HEK293 (cell line): ENCODE data around the gene DUS1L.
A peak's percentile ranks its signal among the peaks of the same experiment; 100 is the strongest.
"Not testable (repeated sequence)": the region's sequence is repeated elsewhere in the genome, so short reads cannot be mapped to it uniquely, and the experiment has no call there.

Experiments
- CTCF ChIA-PET: fragments of 350-600 bp; formaldehyde crosslinking; extraction: SDS; loops from one replicate; lab custom pipeline; 2021; ENCODE audit warnings: antibody characterized with exemption; lab: Yijun Ruan, JAX
- POLR2A ChIA-PET: fragments of 300-600 bp; formaldehyde crosslinking; extraction: SDS; loops from one replicate; lab custom pipeline; 2020; ENCODE audit warnings: antibody characterized with exemption, inconsistent platforms; lab: Yijun Ruan, JAX
- H3K27ac ChIP-seq: fragments of 200-500 bp; sonication (Bioruptor generic); 2 replicates; pipeline ENCODE4 v1.5.1; 2014; ENCODE audit warnings: low read depth, low read length, control low read depth, inconsistent platforms; ENCODE audit errors: extremely low read depth
- H3K36me3 ChIP-seq, 2 experiments: fragments of 200-500 bp in 1 of 2; sonication (Bioruptor generic) in 1 of 2; 1 replicate in 1 of 2; 2 replicates in 1 of 2; pipeline ENCODE4 v1.5.1; 2014 to 2017; ENCODE audit warnings: inconsistent platforms in 2 of 2, low read length in 2 of 2; ENCODE audit not compliant: control insufficient read depth in 2 of 2, insufficient read depth in 1 of 2
- H3K4me1 ChIP-seq: fragments of 200-500 bp; sonication (Bioruptor generic); 2 replicates; pipeline ENCODE4 v1.5.1; 2014; ENCODE audit warnings: mild to moderate bottlenecking, low read length, inconsistent platforms; ENCODE audit not compliant: control insufficient read depth, insufficient read depth
- H3K4me3 ChIP-seq: 2 replicates; pipeline ENCODE4 v1.5.1; 2011; ENCODE audit warnings: low read depth, mild to moderate bottlenecking, control low read depth, low read length, moderate library complexity
- H3K9me3 ChIP-seq: fragments of 200-500 bp; sonication (Bioruptor generic); 2 replicates; pipeline ENCODE4 v1.5.1; 2014; ENCODE audit warnings: low read depth, low read length, inconsistent platforms; ENCODE audit not compliant: control insufficient read depth, insufficient read depth
- CTCF ChIP-seq: fragments of 450-650 bp; formaldehyde crosslinking; IDR thresholded peaks from 2 replicates; pipeline ENCODE4 v1.5.1; 2016; ENCODE audit warnings: missing biosample characterization, missing genetic modification characterization
- FEZF1 ChIP-seq: fragments of 450-650 bp; formaldehyde crosslinking; IDR thresholded peaks from 2 replicates; pipeline ENCODE4 v1.5.1; 2016; ENCODE audit warnings: missing biosample characterization, missing genetic modification characterization
- GFI1B ChIP-seq: fragments of 450-650 bp; formaldehyde crosslinking; IDR thresholded peaks from 2 replicates; pipeline ENCODE4 v1.5.1; 2016; ENCODE audit warnings: missing biosample characterization, missing genetic modification characterization
- HOXD13 ChIP-seq: sonication (generic); formaldehyde crosslinking; IDR thresholded peaks from 2 replicates; pipeline ENCODE4 v1.8.0; 2022; ENCODE audit warnings: missing genetic modification reagents, borderline replicate concordance
- KLF16 ChIP-seq: fragments of 450-650 bp; formaldehyde crosslinking; IDR thresholded peaks from 2 replicates; pipeline ENCODE4 v1.5.1; 2017; ENCODE audit warnings: missing biosample characterization, missing genetic modification characterization
- TCF7L2 ChIP-seq: IDR thresholded peaks from 2 replicates; pipeline ENCODE4 v1.6.1; 2011; ENCODE audit warnings: low read depth, mild to moderate bottlenecking, inconsistent platforms, low read length, moderate library complexity, borderline replicate concordance
- ZFHX2 ChIP-seq: fragments of 450-650 bp; formaldehyde crosslinking; conservative IDR thresholded peaks from 2 replicates; pipeline ENCODE4 v1.5.1; 2016; ENCODE audit warnings: missing biosample characterization, missing genetic modification characterization
- ZFP41 ChIP-seq: fragments of 450-650 bp; formaldehyde crosslinking; IDR thresholded peaks from 2 replicates; pipeline ENCODE4 v1.5.1; 2016; ENCODE audit warnings: missing biosample characterization, missing genetic modification characterization, borderline replicate concordance
- ZFP69B ChIP-seq: fragments of 450-650 bp; formaldehyde crosslinking; IDR thresholded peaks from 2 replicates; pipeline ENCODE4 v1.5.1; 2016; ENCODE audit warnings: missing biosample characterization, missing genetic modification characterization
- ZNF132 ChIP-seq: fragments of 450-650 bp; formaldehyde crosslinking; IDR thresholded peaks from 2 replicates; pipeline ENCODE4 v1.5.1; 2017; ENCODE audit warnings: missing biosample characterization, missing genetic modification characterization, borderline replicate concordance
- ZNF184 ChIP-seq: fragments of 450-650 bp; IDR thresholded peaks from 2 replicates; pipeline ENCODE4 v1.5.1; 2018; ENCODE audit warnings: missing biosample characterization, mild to moderate bottlenecking, missing genetic modification characterization
- ZNF292 ChIP-seq: fragments of 450-650 bp; formaldehyde crosslinking; IDR thresholded peaks from 2 replicates; pipeline ENCODE4 v1.5.1; 2016; ENCODE audit warnings: low read depth, missing biosample characterization, missing genetic modification characterization, borderline replicate concordance
- ZNF335 ChIP-seq: fragments of 450-650 bp; formaldehyde crosslinking; conservative IDR thresholded peaks from 2 replicates; pipeline ENCODE4 v1.5.1; 2016; ENCODE audit warnings: missing biosample characterization, missing genetic modification characterization
- ZNF514 ChIP-seq: fragments of 450-650 bp; formaldehyde crosslinking; IDR thresholded peaks from 2 replicates; pipeline ENCODE4 v1.5.1; 2016; ENCODE audit warnings: missing biosample characterization, missing genetic modification characterization
- ZNF549 ChIP-seq: fragments of 450-650 bp; IDR thresholded peaks from 2 replicates; pipeline ENCODE4 v1.5.1; 2018; ENCODE audit warnings: missing biosample characterization, missing genetic modification characterization, mild to moderate bottlenecking, inconsistent platforms, moderate library complexity
- ZNF600 ChIP-seq: fragments of 450-650 bp; formaldehyde crosslinking; IDR thresholded peaks from 2 replicates; pipeline ENCODE4 v1.5.1; 2016; ENCODE audit warnings: missing biosample characterization, missing genetic modification characterization
- ZSCAN16 ChIP-seq: fragments of 450-650 bp; formaldehyde crosslinking; IDR thresholded peaks from 2 replicates; pipeline ENCODE4 v1.5.1; 2016; ENCODE audit warnings: missing biosample characterization, missing genetic modification characterization
- ZSCAN5A ChIP-seq: fragments of 450-650 bp; formaldehyde crosslinking; IDR thresholded peaks from 2 replicates; pipeline ENCODE4 v1.5.1; 2016; ENCODE audit warnings: missing biosample characterization, missing genetic modification characterization
- TF ChIP-seq, protein P1 (sequence below): fragments of 450-650 bp; formaldehyde crosslinking; IDR thresholded peaks from 2 replicates; pipeline ENCODE4 v1.5.1; 2016; ENCODE audit warnings: missing biosample characterization, missing genetic modification characterization
- TF ChIP-seq, protein P2 (sequence below): fragments of 450-650 bp; formaldehyde crosslinking; IDR thresholded peaks from 2 replicates; pipeline ENCODE4 v1.5.1; 2017; ENCODE audit warnings: missing biosample characterization, missing genetic modification characterization
- TF ChIP-seq, protein P3 (sequence below): fragments of 450-650 bp; formaldehyde crosslinking; IDR thresholded peaks from 2 replicates; pipeline ENCODE4 v1.5.1; 2016; ENCODE audit warnings: missing biosample characterization, missing genetic modification characterization, borderline replicate concordance

Gene DUS1L

GRCh38 chr17:82039695-82040299, 25.8 kb downstream of the DUS1L start (continued):
- TF ChIP-seq FEZF1 (tag by site-specific recombination) (no peak), TCF7L2 (no peak), ZNF549 (tag by site-specific recombination) (no peak), ZNF292 (tag by site-specific recombination) (no peak)

DNA sequence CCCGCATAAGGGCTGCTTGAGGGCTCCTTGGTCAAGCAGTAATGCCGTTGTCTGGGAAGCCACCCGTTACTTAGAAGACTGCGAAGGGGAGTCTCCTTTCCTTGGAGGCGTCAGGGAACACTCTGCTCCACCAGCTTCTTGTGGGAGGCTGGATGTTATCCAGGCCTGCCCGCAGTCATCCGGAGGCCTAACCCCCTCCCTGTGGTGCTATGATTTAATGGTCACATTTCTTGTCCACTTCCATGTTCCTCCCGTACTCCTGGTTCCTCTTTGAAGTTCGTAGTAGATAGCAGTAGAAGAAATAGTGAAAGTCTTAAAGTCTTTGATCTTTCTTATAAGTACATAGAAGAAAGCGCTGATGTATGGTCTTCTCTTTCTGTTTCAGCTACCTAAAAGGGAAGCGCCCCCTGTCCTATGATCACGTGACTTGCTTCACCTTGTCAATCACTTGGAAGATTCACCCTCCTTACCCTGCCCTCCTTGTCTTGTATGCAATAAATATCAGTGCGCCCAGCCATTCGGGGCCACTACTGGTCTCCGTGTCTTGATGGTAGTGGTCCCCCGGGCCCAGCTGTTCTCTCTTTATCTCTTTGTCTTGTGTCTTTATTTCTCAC, 26.7 kb downstream of the DUS1L start:
- not testable (repeated sequence) for H3K9me3 ChIP-seq, H3K27ac ChIP-seq, H3K4me3 ChIP-seq
- H3K4me1 ChIP-seq = peaks cover 10% of the 10 kb centered on the region
- peaks cover 0 to 20% of the 10 kb centered on the region in 2 experiments; a peak in 1 of 3 replicates for H3K36me3 ChIP-seq
- ChIA-PET POLR2A (interaction anchor here (2.7 kb wide), 1 partner anchor 17 kb away, joined by 96 read pairs; the partner anchor contains the start of genes GPS1 and RFNG), CTCF (interaction anchor here (0.6 to 7.2 kb wide), 5 partner anchors 16 to 159 kb away, joined by 3 to 42 read pairs (median 5); partner anchors contain the start of genes CENPX and LRRC45)

GRCh38 chr17:82037889-82038195, 27.8 kb downstream of the DUS1L start:
- POLR2A ChIA-PET = interaction anchor here (0.6 to 2.7 kb wide), 38 partner anchors 9 to 525 kb away, joined by 3 to 96 read pairs (median 4); partner anchors contain the start of genes ARL16, CENPX, DUS1L and FASN
- CTCF ChIA-PET = interaction anchor here (0.6 to 7.2 kb wide), 29 partner anchors 8 to 487 kb away, joined by 3 to 42 read pairs (median 4); partner anchors contain the start of genes CENPX, FASN and LRRC45
- H3K4me1 ChIP-seq = peaks cover 10% of the 10 kb centered on the region
- H3K4me3 ChIP-seq = no peak overlapping the region
- peaks cover 0 to 29% of the 10 kb centered on the region in 2 experiments; a peak in 1 of 3 replicates for H3K36me3 ChIP-seq
- H3K9me3 ChIP-seq = no peaks in the 10 kb centered on the region
- no peak for TF ChIP-seq ZNF132 (tag by site-specific recombination)
- TF ChIP-seq ZNF600 (tag by site-specific recombination) = no peak
- TF ChIP-seq, protein P1, sequence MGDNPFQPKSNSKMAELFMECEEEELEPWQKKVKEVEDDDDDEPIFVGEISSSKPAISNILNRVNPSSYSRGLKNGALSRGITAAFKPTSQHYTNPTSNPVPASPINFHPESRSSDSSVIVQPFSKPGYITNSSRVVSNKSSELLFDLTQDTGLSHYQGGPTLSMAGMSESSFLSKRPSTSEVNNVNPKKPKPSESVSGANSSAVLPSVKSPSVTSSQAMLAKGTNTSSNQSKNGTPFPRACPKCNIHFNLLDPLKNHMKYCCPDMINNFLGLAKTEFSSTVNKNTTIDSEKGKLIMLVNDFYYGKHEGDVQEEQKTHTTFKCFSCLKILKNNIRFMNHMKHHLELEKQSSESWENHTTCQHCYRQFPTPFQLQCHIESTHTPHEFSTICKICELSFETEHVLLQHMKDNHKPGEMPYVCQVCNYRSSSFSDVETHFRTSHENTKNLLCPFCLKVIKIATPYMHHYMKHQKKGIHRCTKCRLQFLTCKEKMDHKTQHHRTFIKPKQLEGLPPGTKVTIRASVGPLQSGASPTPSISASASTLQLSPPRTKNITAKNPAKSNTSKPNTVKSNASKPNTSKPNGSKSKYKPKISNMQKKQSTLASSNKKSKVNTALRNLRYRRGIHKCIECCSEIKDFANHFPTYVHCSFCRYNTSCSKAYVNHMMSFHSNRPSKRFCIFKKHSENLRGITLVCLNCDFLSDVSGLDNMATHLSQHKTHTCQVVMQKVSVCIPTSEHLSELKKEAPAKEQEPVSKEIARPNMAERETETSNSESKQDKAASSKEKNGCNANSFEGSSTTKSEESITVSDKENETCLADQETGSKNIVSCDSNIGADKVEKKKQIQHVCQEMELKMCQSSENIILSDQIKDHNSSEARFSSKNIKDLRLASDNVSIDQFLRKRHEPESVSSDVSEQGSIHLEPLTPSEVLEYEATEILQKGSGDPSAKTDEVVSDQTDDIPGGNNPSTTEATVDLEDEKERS (tag by site-specific recombination) = no peak
- peak; percentile 88 for TF ChIP-seq ZNF335
- TF ChIP-seq, protein P2, sequence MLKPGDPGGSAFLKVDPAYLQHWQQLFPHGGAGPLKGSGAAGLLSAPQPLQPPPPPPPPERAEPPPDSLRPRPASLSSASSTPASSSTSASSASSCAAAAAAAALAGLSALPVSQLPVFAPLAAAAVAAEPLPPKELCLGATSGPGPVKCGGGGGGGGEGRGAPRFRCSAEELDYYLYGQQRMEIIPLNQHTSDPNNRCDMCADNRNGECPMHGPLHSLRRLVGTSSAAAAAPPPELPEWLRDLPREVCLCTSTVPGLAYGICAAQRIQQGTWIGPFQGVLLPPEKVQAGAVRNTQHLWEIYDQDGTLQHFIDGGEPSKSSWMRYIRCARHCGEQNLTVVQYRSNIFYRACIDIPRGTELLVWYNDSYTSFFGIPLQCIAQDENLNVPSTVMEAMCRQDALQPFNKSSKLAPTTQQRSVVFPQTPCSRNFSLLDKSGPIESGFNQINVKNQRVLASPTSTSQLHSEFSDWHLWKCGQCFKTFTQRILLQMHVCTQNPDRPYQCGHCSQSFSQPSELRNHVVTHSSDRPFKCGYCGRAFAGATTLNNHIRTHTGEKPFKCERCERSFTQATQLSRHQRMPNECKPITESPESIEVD = no peak
- no peak for TF ChIP-seq GFI1B
- TF ChIP-seq HOXD13 (CRISPR knock-in tag) = no peak
- no peak for TF ChIP-seq ZSCAN16 (tag by site-specific recombination)
- TF ChIP-seq ZSCAN5A (tag by site-specific recombination) = no peak
- TF ChIP-seq ZNF184 (tag by site-specific recombination) = no peak
- no peak for TF ChIP-seq CTCF (tag by site-specific recombination)
- TF ChIP-seq, protein P3, sequence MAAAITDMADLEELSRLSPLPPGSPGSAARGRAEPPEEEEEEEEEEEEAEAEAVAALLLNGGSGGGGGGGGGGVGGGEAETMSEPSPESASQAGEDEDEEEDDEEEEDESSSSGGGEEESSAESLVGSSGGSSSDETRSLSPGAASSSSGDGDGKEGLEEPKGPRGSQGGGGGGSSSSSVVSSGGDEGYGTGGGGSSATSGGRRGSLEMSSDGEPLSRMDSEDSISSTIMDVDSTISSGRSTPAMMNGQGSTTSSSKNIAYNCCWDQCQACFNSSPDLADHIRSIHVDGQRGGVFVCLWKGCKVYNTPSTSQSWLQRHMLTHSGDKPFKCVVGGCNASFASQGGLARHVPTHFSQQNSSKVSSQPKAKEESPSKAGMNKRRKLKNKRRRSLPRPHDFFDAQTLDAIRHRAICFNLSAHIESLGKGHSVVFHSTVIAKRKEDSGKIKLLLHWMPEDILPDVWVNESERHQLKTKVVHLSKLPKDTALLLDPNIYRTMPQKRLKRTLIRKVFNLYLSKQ = no peak
- TF ChIP-seq ZNF514 = no peak
- TF ChIP-seq ZFP69B (tag by site-specific recombination) = peak; percentile 11
- TF ChIP-seq ZFP41 (tag by site-specific recombination) = no peak
- TF ChIP-seq ZFHX2 (tag by site-specific recombination) = no peak
- no peak for TF ChIP-seq KLF16 (tag by site-specific recombination)
- H3K27ac ChIP-seq = no peak overlapping the region
